ENCODE measurements around the gene WRAP53.

WRAP53 gene

DNA sequence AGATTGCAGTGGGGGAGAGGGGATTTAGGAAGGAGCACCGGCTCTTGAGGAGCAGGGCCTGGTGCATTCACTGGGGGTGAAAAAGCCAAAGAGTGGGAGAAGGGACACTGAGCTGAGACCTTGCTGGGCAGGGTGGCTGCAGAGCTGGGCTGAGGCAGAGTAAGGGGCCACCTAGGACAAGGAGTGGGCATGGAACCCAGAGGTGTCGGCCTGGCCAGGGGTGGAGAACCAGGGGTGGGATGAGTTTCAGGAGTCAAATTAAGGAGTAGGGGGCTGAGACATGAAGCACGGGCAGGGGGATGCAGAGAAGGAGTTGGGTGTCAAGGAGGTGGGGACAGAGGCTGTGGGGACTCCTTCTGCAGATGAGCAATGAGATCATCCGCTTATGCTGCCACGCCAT is 49.3 kb downstream of the WRAP53 start:
- no peak overlapping the region for H3K4me3 ChIP-seq (ENCODE audit: low read length)

DNA sequence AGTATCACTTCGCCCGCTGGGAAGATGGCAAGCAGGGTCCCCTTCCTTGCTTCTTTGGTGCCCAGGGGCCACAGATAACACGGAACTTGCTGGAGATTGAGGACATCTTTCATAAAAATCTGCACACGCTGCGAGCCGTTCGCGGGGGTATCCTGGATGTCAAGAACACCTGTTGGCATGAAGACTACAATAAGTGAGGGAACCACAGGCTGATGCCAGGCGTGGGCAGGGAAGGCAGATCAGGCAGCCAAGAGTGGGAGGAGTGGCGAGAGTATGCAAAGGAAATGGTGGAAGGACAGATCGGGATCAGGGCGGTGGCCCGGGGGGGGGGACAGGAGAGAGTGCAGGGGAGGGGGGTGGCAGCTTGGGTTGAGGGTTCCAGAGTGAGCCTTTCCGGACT is 51.5 kb downstream of the WRAP53 start:
- no peak overlapping the region for H3K4me3 ChIP-seq (ENCODE audit: low read length)
- H3K27me3 ChIP-seq (ENCODE audit: control insufficient read depth, insufficient read depth, low read length): peaks cover 44% of the 10 kb centered on the region
- no peaks in the 10 kb centered on the region for H3K9me3 ChIP-seq (replicated peaks; ENCODE audit: low read length)
- H3K4me1 ChIP-seq (ENCODE audit: control insufficient read depth, insufficient read depth, low read length): no peaks in the 10 kb centered on the region
- no peaks in the 10 kb centered on the region for H3K36me3 ChIP-seq (ENCODE audit: insufficient read depth, low read length)
- H3K4me2 ChIP-seq (ENCODE audit: low read length): no peak overlapping the region
- no peak overlapping the region for H3K9ac ChIP-seq (ENCODE audit: low read depth, low read length)

More for the DNA sequence above, 49.3 kb downstream of the WRAP53 start:
- no peaks in the 10 kb centered on the region for H3K4me1 ChIP-seq (ENCODE audit: control insufficient read depth, insufficient read depth, low read length)
- H3K4me2 ChIP-seq (ENCODE audit: low read length): no peak overlapping the region
- H3K36me3 ChIP-seq (ENCODE audit: insufficient read depth, low read length): no peaks in the 10 kb centered on the region
- no peak overlapping the region for H3K9ac ChIP-seq (ENCODE audit: low read depth, low read length)
- H3K9me3 ChIP-seq (replicated peaks; ENCODE audit: low read length): no peaks in the 10 kb centered on the region
- H3K27me3 ChIP-seq (ENCODE audit: control insufficient read depth, insufficient read depth, low read length): peaks cover 61% of the 10 kb centered on the region

DNA sequence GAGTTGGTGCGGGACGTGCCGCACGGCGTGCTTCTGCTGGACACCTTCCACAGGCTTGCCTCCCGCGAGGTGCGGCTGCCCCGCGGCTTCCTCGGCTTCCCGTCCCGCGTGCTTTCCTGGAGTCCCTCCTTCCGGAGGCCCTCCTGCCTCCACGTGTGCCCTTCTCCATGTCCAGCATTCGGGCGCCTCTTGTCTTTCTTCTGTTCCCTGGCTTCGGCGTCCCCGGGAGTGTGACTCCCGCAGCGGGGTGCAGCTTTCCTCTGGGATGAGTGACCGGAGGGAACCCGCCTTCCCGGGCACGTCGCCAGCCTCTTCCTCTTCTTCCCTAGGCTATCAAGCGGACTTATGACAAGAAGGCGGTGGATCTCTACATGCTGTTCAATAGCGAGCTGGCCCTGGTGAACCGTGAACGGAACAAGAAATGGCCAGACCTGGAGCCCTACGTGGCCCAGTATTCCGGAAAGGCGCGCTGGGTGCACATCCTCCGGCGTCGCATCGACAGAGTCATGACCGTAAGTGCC is 52.3 kb downstream of the WRAP53 start:
- no peaks in the 10 kb centered on the region for H3K36me3 ChIP-seq (ENCODE audit: insufficient read depth, low read length)
- peaks cover 2% of the 10 kb centered on the region for H3K4me1 ChIP-seq (ENCODE audit: control insufficient read depth, insufficient read depth, low read length)
- no peak overlapping the region for H3K4me3 ChIP-seq (ENCODE audit: low read length)
- H3K9me3 ChIP-seq (replicated peaks; ENCODE audit: low read length): no peaks in the 10 kb centered on the region
- peaks cover 42% of the 10 kb centered on the region for H3K27me3 ChIP-seq (ENCODE audit: control insufficient read depth, insufficient read depth, low read length)
- peak overlapping the region; percentile 11 for H3K4me2 ChIP-seq (ENCODE audit: low read length)
- H3K9ac ChIP-seq (ENCODE audit: low read depth, low read length): no peak overlapping the region

DNA sequence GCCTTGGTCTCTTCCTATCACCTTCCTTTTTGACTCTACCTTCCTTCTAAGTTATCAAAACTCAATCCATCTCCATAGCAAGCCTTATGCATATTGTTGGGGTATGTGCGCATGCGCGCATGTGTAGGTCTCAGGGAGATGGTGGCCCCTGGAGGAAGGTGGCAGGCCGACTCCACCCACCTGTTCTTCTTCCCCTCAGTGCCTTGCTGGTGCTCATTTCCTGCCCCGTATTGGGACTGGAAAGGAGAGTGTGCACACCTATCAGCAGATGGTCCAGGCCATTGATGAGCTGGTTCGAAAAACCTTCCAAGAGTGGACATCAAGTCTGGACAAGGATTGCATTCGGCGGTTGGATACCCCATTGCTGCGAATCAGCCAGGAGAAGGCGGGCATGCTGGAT is 54.5 kb downstream of the WRAP53 start:
- Histone ChIP-seq H3K27me3 (ENCODE audit: control insufficient read depth, insufficient read depth, low read length) (peaks cover 27% of the 10 kb centered on the region), H3K36me3 (ENCODE audit: insufficient read depth, low read length) (no peaks in the 10 kb centered on the region), H3K4me1 (ENCODE audit: control insufficient read depth, insufficient read depth, low read length) (peaks cover 17% of the 10 kb centered on the region), H3K4me2 (ENCODE audit: low read length) (no peak overlapping the region), H3K9ac (ENCODE audit: low read depth, low read length) (no peak overlapping the region), H3K4me3 (ENCODE audit: low read length) (no peak overlapping the region), H3K9me3 (replicated peaks; ENCODE audit: low read length) (no peaks in the 10 kb centered on the region)

DNA sequence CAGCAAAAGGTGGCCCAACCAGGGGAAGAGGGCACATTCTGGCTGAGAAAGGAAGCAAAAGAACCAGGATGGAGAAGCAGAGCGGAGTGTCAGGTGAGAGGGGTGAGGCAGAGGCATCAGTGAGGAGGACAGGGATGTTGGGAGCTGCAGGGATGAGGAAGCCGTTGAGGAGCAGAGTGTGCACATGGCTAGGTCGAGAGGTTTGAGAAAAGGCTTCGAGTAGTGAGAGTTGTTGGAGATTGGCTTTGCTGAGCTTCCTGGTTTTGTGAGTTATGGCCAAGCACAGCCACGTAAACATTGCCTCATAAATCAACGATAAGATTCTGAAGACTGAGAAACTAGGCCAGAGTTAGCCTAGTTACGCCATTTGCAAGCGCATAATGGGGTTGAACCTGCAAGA is 56.1 kb downstream of the WRAP53 start:
- no peak overlapping the region for H3K4me3 ChIP-seq (ENCODE audit: low read length)
- H3K4me1 ChIP-seq (ENCODE audit: control insufficient read depth, insufficient read depth, low read length): peaks cover 23% of the 10 kb centered on the region
- no peaks in the 10 kb centered on the region for H3K9me3 ChIP-seq (replicated peaks; ENCODE audit: low read length)
- H3K4me2 ChIP-seq (ENCODE audit: low read length): no peak overlapping the region
- H3K36me3 ChIP-seq (ENCODE audit: insufficient read depth, low read length): no peaks in the 10 kb centered on the region
- peaks cover 14% of the 10 kb centered on the region for H3K27me3 ChIP-seq (ENCODE audit: control insufficient read depth, insufficient read depth, low read length)
- H3K9ac ChIP-seq (ENCODE audit: low read depth, low read length): no peak overlapping the region

DNA sequence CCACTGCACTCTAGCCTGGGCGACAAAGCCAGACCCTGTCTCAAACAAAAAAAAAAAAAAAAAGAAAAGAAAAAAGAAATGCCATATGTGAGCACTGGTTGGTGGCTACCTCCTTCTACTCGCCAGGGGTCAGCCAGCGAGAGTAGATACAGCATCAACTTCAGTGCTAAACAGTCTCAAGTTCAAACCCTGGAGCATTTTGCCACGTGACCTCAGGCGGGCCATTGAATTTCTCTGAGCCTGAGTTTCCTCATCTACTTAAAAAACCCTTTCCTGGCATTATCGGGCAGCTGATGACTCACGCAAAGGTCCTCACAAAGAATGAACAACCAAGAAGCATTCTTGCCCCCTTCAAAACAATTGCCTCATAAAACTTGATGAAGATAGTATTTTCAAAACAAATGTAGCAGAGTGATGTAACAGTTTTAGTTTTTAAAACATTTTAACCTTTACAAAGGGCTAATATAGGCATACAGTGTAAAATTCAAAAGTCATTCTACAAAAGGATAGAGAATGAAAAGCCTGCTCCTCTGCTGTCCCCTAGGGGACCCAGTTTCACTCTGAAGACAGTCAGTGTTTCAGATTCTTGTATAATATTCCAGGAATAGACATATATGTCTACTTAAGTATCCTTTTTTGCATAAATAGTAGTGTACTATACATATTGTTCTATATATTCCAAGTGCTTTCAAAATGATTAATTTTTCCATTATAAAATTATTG is 57.6 kb downstream of the WRAP53 start:
- Histone ChIP-seq H3K4me3 (ENCODE audit: low read length) (no peak overlapping the region), H3K36me3 (ENCODE audit: insufficient read depth, low read length) (no peaks in the 10 kb centered on the region), H3K27me3 (ENCODE audit: control insufficient read depth, insufficient read depth, low read length) (peaks cover under 1% of the 10 kb centered on the region), H3K4me2 (ENCODE audit: low read length) (peak overlapping the region; percentile 44), H3K9ac (ENCODE audit: low read depth, low read length) (no peak overlapping the region), H3K9me3 (replicated peaks; ENCODE audit: low read length) (no peaks in the 10 kb centered on the region), H3K4me1 (ENCODE audit: control insufficient read depth, insufficient read depth, low read length) (peaks cover 33% of the 10 kb centered on the region)

DNA sequence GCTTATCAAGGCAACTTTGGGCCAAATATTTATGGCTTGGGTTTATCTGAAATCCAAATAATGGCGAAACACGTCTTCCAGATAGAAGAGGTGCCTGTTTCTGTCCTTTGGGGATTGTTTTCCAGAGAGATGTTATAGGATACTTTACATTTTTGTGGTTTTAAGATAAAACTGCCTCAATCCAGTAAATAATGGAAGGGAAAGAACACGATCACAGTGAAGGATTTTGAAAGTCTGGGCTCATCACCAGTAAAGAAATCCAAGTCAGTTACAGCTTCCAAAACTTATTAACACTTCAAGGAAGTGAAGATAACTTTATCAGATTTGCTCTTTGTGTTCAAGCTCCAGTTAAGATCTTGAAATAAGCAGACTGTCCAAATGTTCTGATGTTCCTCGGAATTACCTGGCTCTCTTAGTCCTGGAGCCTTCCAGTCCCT is 59.4 kb downstream of the WRAP53 start:
- Histone ChIP-seq H3K9me3 (replicated peaks; ENCODE audit: low read length) (no peaks in the 10 kb centered on the region), H3K9ac (ENCODE audit: low read depth, low read length) (no peak overlapping the region), H3K4me3 (ENCODE audit: low read length) (no peak overlapping the region), H3K4me1 (ENCODE audit: control insufficient read depth, insufficient read depth, low read length) (peaks cover 37% of the 10 kb centered on the region), H3K27me3 (ENCODE audit: control insufficient read depth, insufficient read depth, low read length) (no peaks in the 10 kb centered on the region), H3K36me3 (ENCODE audit: insufficient read depth, low read length) (no peaks in the 10 kb centered on the region), H3K4me2 (ENCODE audit: low read length) (peak overlapping the region; percentile 22)

DNA sequence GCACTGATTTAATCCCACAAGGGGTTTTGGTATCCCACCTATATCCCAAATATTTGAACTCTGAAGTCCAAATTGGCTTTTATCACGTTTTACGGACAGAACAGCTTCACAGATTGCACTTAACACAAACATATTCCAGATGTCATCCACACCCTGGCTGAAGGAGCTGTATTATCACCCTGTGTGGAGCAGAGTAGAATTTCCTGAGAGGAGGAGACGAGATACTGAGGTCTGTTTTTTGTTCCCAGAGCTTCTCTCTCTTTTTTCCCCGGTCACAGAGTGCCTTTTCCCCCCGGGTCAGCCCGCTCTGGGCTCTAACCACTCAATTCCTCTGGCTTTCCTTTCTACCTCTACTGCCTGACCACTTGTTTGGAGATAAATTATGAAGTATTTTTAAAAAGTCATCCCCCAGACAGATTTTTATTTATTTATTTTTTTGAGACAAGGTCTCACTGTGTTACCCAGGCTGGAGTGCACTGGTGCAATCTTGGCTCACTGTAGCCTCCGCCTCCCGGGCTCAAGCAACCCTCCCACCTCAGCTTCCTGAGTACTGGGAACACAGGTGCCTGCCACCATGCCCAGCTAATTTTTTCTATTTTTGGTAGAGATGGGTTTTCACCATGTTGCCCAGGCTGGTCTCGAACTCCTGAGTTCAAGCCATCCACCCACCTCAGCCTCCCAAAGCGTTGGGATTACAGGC is 59.9 kb downstream of the WRAP53 start:
- Histone ChIP-seq H3K4me1 (ENCODE audit: control insufficient read depth, insufficient read depth, low read length) (peaks cover 37% of the 10 kb centered on the region), H3K36me3 (ENCODE audit: insufficient read depth, low read length) (no peaks in the 10 kb centered on the region), H3K4me2 (ENCODE audit: low read length) (peak overlapping the region; percentile 22), H3K9me3 (replicated peaks; ENCODE audit: low read length) (no peaks in the 10 kb centered on the region), H3K9ac (ENCODE audit: low read depth, low read length) (no peak overlapping the region), H3K4me3 (ENCODE audit: low read length) (no peak overlapping the region), H3K27me3 (ENCODE audit: control insufficient read depth, insufficient read depth, low read length) (no peaks in the 10 kb centered on the region)

DNA sequence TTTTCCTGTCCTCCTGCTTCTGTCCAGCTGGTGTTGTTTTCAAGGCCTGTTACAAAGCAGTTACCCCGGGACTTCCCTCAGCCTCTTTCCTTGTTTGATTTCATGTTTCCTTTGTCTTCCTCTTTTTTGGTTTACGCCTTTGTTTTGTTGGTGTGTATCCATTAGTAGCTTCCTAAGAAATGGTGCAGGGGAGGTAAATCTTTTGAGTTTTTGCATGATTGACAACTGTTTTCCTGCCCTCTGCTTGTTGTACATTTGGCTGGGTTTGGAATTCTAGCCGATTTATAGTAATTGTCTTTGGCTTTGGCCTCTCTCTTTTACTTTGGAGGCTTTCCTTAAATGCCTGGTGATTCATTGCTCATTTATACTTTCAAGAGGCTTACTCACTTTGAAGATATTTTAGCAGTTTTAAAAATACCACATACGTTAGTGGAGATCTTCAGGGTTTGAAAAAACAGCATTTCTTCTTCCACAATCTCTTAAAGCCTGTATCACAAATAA is 62.1 kb downstream of the WRAP53 start:
- Histone ChIP-seq H3K27me3 (ENCODE audit: control insufficient read depth, insufficient read depth, low read length) (no peaks in the 10 kb centered on the region), H3K4me1 (ENCODE audit: control insufficient read depth, insufficient read depth, low read length) (peaks cover 37% of the 10 kb centered on the region), H3K9ac (ENCODE audit: low read depth, low read length) (peak overlapping the region; percentile 26), H3K4me3 (ENCODE audit: low read length) (no peak overlapping the region), H3K36me3 (ENCODE audit: insufficient read depth, low read length) (no peaks in the 10 kb centered on the region), H3K9me3 (replicated peaks; ENCODE audit: low read length) (no peaks in the 10 kb centered on the region), H3K4me2 (ENCODE audit: low read length) (peak overlapping the region; percentile 65)

All from skeletal muscle satellite cell (primary cell).